HepG2 (cell line): ENCODE data around the gene S100P. TPM values are rescaled to one million over a fixed set of nuclear protein-coding genes. Genes with fewer than 3 reads are reported as not detected.
A peak's percentile ranks its signal among the peaks of the same experiment; 100 is the strongest.

ENCODE experiments used
- DMAP1 ChIP-seq: IDR thresholded peaks from 2 replicates; pipeline ENCODE4 v1.6.1; 2016
- HIVEP1 ChIP-seq: sonication (generic); formaldehyde crosslinking; IDR thresholded peaks from 2 replicates; pipeline ENCODE4 v1.4.0; 2020; ENCODE audit warnings: mild to moderate bottlenecking, missing genetic modification reagents
- THRA ChIP-seq: sonication (generic); formaldehyde crosslinking; IDR thresholded peaks from 2 replicates; pipeline ENCODE4 v1.4.0; 2020; ENCODE audit warnings: missing genetic modification reagents, borderline replicate concordance
- ZNF20 ChIP-seq: sonication (generic); formaldehyde crosslinking; IDR thresholded peaks from 2 replicates; pipeline ENCODE4 v1.4.0; 2020; ENCODE audit warnings: mild to moderate bottlenecking, moderate library complexity, missing genetic modification reagents
- ZNF234 ChIP-seq: sonication (generic); formaldehyde crosslinking; conservative IDR thresholded peaks from 2 replicates; pipeline ENCODE4 v1.5.1; 2020; ENCODE audit warnings: mild to moderate bottlenecking, missing genetic modification reagents
- ZNF280D ChIP-seq: sonication (generic); formaldehyde crosslinking; IDR thresholded peaks from 2 replicates; pipeline ENCODE4 v1.5.1; 2020; ENCODE audit warnings: mild to moderate bottlenecking, missing genetic modification reagents
- ZNF282 ChIP-seq: fragments of 450-650 bp; IDR thresholded peaks from 2 replicates; pipeline ENCODE4 v1.6.1; 2018; ENCODE audit not compliant: partially characterized antibody
- ZNF3 ChIP-seq: IDR thresholded peaks from 2 replicates; pipeline ENCODE4 v1.7.0; 2017; ENCODE audit warnings: inconsistent platforms
- ZNF605 ChIP-seq: sonication (generic); formaldehyde crosslinking; IDR thresholded peaks from 2 replicates; pipeline ENCODE4 v1.8.0; 2022; ENCODE audit warnings: mild to moderate bottlenecking, missing genetic modification reagents
- ZNF607 ChIP-seq: sonication (generic); formaldehyde crosslinking; IDR thresholded peaks from 2 replicates; pipeline ENCODE4 v1.5.1; 2020; ENCODE audit warnings: missing genetic modification reagents, mild to moderate bottlenecking, borderline replicate concordance
- ZNF660 ChIP-seq: sonication (generic); formaldehyde crosslinking; IDR thresholded peaks from 2 replicates; pipeline ENCODE4 v1.5.1; 2020; ENCODE audit warnings: mild to moderate bottlenecking, low read depth, missing genetic modification reagents, borderline replicate concordance
- polyA plus RNA-seq, 8 experiments: library from polyadenylated mRNA; depleted of rRNA in 3 of 8; stranded (reverse) in 7 of 8; unstranded in 1 of 8; fragments of >200 nt; fragmentation: Illumina TruSeq in 4 of 8; extraction: Trizol in 4 of 8; gene quantifications; 2 replicates each; pipeline versions ENCODE4 v1.2.1 to v1.2.3, GENCODE V29; 2011 to 2016; ENCODE audit warnings: low read depth in 4 of 8, missing spikeins in 1 of 8, mixed read lengths in 1 of 8; ENCODE audit not compliant: insufficient read depth in 1 of 8
- total RNA-seq, 5 experiments: library from RNA; depleted of rRNA; stranded (reverse); fragments of >200 nt; fragmentation: Illumina TruSeq; extraction: Trizol; gene quantifications; 2 replicates each; pipeline ENCODE4 v1.2.3, GENCODE V29; 2016; ENCODE audit warnings: low read depth in 1 of 5
- TF ChIP-seq, protein P1 (sequence below): sonication (generic); formaldehyde crosslinking; IDR thresholded peaks from 2 replicates; pipeline ENCODE4 v1.4.0; 2020; ENCODE audit warnings: low read depth, mild to moderate bottlenecking, missing genetic modification reagents
- TF ChIP-seq, protein P2 (sequence below): sonication (generic); formaldehyde crosslinking; IDR thresholded peaks from 2 replicates; pipeline ENCODE4 v1.4.0; 2020; ENCODE audit warnings: missing genetic modification reagents, borderline replicate concordance

S100P gene
- total and polyA plus RNA-seq, 2 of the 13 experiments (the other 11 are each of a cell fraction or from before 2014, with no cell fraction given), result 278 to 1,649 TPM

DNA sequence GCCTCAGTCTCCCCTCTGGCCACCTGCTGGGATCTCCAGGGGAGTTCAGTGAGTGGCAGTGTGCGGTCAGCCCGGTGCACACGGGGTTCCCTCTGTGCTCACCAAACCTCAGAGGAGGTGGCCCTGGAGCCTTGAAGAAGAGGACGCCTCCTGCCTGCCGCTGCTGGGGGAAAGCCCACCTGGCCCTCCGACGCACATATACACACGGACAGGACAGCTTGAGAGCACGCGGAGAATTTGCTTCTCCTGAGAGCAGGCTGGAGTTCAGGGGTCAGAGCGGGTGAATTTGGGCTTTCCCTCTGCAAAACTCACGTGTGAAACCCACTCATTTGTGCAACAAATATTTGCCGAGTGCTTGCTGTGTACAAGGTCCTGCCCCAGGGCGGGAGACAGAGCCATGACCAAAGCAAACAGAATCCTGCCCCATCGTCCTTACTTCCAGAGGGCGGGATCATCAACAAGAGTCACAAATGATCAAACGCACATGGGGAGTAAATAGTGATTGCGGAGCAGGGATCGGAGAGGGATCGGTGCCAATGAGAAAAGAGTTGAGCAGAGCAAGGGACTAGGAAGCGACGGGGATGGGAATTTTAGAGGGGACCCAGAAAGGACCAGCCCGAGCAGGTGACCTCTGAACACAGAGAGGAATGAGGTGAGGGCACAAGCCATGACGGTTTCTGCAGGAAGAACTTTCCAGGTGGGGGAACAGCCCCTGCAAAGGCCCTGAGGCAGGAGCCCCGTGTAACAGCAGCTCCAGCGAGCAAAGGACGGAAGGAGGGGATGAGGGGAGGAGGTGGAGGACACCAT is 39.9 kb downstream of the S100P start (continued):
- TF ChIP-seq ZNF607 (peak; percentile 26; the same call in 1 of the 2 replicates), HIVEP1 (CRISPR knock-in tag) (peak; percentile 99), ZNF605 (CRISPR knock-in tag) (no peak), ZNF282 (no peak), ZNF3 (CRISPR knock-in tag) (no peak), THRA (CRISPR knock-in tag) (peak; percentile 96), ZNF280D (no peak), ZNF660 (CRISPR knock-in tag) (no peak), ZNF20 (CRISPR knock-in tag) (no peak), ZNF234 (CRISPR knock-in tag) (no peak), DMAP1 (CRISPR knock-in tag) (peak; percentile 66)
- TF ChIP-seq, protein P1, sequence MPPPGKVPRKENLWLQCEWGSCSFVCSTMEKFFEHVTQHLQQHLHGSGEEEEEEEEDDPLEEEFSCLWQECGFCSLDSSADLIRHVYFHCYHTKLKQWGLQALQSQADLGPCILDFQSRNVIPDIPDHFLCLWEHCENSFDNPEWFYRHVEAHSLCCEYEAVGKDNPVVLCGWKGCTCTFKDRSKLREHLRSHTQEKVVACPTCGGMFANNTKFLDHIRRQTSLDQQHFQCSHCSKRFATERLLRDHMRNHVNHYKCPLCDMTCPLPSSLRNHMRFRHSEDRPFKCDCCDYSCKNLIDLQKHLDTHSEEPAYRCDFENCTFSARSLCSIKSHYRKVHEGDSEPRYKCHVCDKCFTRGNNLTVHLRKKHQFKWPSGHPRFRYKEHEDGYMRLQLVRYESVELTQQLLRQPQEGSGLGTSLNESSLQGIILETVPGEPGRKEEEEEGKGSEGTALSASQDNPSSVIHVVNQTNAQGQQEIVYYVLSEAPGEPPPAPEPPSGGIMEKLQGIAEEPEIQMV, result peak; percentile 59; the same call in 1 of the 2 replicates
- TF ChIP-seq, protein P2, sequence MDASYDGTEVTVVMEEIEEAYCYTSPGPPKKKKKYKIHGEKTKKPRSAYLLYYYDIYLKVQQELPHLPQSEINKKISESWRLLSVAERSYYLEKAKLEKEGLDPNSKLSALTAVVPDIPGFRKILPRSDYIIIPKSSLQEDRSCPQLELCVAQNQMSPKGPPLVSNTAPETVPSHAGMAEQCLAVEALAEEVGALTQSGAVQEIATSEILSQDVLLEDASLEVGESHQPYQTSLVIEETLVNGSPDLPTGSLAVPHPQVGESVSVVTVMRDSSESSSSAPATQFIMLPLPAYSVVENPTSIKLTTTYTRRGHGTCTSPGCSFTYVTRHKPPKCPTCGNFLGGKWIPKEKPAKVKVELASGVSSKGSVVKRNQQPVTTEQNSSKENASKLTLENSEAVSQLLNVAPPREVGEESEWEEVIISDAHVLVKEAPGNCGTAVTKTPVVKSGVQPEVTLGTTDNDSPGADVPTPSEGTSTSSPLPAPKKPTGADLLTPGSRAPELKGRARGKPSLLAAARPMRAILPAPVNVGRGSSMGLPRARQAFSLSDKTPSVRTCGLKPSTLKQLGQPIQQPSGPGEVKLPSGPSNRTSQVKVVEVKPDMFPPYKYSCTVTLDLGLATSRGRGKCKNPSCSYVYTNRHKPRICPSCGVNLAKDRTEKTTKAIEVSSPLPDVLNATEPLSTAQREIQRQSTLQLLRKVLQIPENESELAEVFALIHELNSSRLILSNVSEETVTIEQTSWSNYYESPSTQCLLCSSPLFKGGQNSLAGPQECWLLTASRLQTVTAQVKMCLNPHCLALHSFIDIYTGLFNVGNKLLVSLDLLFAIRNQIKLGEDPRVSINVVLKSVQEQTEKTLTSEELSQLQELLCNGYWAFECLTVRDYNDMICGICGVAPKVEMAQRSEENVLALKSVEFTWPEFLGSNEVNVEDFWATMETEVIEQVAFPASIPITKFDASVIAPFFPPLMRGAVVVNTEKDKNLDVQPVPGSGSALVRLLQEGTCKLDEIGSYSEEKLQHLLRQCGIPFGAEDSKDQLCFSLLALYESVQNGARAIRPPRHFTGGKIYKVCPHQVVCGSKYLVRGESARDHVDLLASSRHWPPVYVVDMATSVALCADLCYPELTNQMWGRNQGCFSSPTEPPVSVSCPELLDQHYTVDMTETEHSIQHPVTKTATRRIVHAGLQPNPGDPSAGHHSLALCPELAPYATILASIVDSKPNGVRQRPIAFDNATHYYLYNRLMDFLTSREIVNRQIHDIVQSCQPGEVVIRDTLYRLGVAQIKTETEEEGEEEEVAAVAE (CRISPR knock-in tag), result peak; percentile 21; the same call in 1 of the 2 replicates
